GM18867 (cell line): Measurements from ENCODE around the gene UBXN10.
"Not testable (repeated sequence)": the region's sequence is repeated elsewhere in the genome, so short reads cannot be mapped to it uniquely, and the experiment has no call there.

ENCODE experiments used
- ATAC-seq: cut with Tn5 transposase; IDR thresholded peaks from one replicate; pipeline ENCODE4 v1.9.1; 2021; ENCODE audit warnings: mild to moderate bottlenecking, moderate library complexity; ENCODE audit not compliant: unreplicated experiment

Gene UBXN10

GRCh38 chr1:20199403-20199802 is 13.5 kb downstream of the UBXN10 start:
- no peak for ATAC-seq

GRCh38 chr1:20199840-20200239 is 13.9 kb downstream of the UBXN10 start:
- ATAC-seq: no peak

GRCh38 chr1:20200966-20201365 is 15.1 kb downstream of the UBXN10 start:
- no peak for ATAC-seq

- no peak for ATAC-seq
These were observed 16.3 kb downstream of the UBXN10 start for GRCh38 chr1:20202166-20202565.

GRCh38 chr1:20207546-20207945 is 21.6 kb downstream of the UBXN10 start:
- no peak for ATAC-seq

- ATAC-seq: no peak
These were observed 23.6 kb downstream of the UBXN10 start for GRCh38 chr1:20209471-20209870.

GRCh38 chr1:20210736-20211460 is 25.0 kb downstream of the UBXN10 start:
- no peak for ATAC-seq

- ATAC-seq: no peak
These were observed 25.6 kb downstream of the UBXN10 start for GRCh38 chr1:20211511-20211931.

- ATAC-seq: no peak
These were observed 26.3 kb downstream of the UBXN10 start for GRCh38 chr1:20212085-20212684.

- ATAC-seq: no peak
These were observed 26.9 kb downstream of the UBXN10 start for GRCh38 chr1:20212685-20213331.

GRCh38 chr1:20215716-20216115 is 29.8 kb downstream of the UBXN10 start:
- ATAC-seq: no peak

- ATAC-seq: no peak
These were observed 30.7 kb downstream of the UBXN10 start for GRCh38 chr1:20216574-20216973.

GRCh38 chr1:20219053-20219452 is 33.2 kb downstream of the UBXN10 start:
- not testable (repeated sequence) for ATAC-seq

- no peak for ATAC-seq
These were observed 34.1 kb downstream of the UBXN10 start for GRCh38 chr1:20220036-20220435.

GRCh38 chr1:20223106-20223505 is 37.2 kb downstream of the UBXN10 start:
- ATAC-seq: no peak

GRCh38 chr1:20223551-20224419 is 37.9 kb downstream of the UBXN10 start:
- ATAC-seq: no peak

GRCh38 chr1:20224546-20224945 is 38.6 kb downstream of the UBXN10 start:
- no peak for ATAC-seq

- ATAC-seq: no peak
These were observed 41.8 kb downstream of the UBXN10 start for GRCh38 chr1:20227704-20228103.

GRCh38 chr1:20228314-20228825 is 42.5 kb downstream of the UBXN10 start:
- no peak for ATAC-seq

- no peak for ATAC-seq
These were observed 43.3 kb downstream of the UBXN10 start for GRCh38 chr1:20229171-20229570.

GRCh38 chr1:20232564-20232963 is 46.7 kb downstream of the UBXN10 start:
- ATAC-seq: not testable (repeated sequence)
